GM12801 (cell line): Measurements from ENCODE around the gene NPR2.

Experiments used
- TF ChIP-seq, protein P1 (sequence below): IDR thresholded peaks from one replicate; pipeline ENCODE4 v1.5.1; 2011; ENCODE audit warnings: control low read depth; ENCODE audit not compliant: insufficient read length; ENCODE audit errors: extremely low read depth

Gene NPR2

DNA sequence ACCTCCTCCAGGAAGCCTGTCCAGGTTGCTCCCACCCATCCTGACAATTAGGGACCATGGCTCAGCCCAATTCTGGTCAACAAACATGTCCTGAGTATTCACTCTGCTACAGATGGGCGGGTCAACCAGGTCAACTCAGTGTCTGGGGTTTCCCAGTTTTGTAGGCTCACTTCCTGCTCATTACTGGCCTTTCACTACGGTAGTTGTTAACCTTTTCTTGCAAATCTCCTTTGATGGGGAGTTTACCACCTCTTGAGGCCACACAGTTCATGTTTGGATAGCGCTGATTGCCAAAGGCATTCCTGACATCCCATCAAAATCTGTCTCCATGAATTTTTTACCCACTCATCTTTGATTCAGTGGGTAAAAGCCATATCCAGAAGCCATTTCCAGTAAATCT, 51.4 kb downstream of the NPR2 start:
- TF ChIP-seq, protein P1, sequence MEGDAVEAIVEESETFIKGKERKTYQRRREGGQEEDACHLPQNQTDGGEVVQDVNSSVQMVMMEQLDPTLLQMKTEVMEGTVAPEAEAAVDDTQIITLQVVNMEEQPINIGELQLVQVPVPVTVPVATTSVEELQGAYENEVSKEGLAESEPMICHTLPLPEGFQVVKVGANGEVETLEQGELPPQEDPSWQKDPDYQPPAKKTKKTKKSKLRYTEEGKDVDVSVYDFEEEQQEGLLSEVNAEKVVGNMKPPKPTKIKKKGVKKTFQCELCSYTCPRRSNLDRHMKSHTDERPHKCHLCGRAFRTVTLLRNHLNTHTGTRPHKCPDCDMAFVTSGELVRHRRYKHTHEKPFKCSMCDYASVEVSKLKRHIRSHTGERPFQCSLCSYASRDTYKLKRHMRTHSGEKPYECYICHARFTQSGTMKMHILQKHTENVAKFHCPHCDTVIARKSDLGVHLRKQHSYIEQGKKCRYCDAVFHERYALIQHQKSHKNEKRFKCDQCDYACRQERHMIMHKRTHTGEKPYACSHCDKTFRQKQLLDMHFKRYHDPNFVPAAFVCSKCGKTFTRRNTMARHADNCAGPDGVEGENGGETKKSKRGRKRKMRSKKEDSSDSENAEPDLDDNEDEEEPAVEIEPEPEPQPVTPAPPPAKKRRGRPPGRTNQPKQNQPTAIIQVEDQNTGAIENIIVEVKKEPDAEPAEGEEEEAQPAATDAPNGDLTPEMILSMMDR = no peak

DNA sequence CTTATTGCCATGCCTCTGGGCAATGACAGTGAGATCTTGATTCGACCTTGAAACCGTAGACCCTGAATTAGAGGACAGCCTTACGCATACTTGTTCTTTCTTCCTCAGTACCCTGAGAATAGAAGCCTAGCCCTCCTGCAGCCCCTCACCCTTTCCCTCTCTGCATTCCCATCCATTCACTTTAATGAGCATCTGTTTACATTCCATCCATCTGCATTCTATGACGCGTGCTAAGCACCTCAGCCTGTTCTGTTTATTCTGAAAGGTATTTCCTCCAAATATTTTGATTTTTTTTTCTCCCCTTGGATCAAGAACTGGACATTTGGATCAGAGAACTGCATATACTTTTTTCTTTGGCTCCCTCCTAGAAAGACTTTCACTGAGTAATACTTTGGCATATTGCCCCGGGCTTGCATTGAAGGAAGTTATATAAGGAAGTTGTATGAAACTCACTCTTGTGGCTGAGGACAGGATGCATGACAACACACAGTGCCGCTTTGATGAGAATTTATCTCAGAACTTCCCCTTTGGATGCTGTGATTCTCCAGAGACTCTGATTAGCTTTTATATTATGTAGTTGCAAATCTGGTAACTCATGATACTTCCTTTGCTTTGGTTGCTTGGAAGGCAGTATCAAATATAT, 53.4 kb downstream of the NPR2 start:
- TF ChIP-seq, protein P1 = no peak

DNA sequence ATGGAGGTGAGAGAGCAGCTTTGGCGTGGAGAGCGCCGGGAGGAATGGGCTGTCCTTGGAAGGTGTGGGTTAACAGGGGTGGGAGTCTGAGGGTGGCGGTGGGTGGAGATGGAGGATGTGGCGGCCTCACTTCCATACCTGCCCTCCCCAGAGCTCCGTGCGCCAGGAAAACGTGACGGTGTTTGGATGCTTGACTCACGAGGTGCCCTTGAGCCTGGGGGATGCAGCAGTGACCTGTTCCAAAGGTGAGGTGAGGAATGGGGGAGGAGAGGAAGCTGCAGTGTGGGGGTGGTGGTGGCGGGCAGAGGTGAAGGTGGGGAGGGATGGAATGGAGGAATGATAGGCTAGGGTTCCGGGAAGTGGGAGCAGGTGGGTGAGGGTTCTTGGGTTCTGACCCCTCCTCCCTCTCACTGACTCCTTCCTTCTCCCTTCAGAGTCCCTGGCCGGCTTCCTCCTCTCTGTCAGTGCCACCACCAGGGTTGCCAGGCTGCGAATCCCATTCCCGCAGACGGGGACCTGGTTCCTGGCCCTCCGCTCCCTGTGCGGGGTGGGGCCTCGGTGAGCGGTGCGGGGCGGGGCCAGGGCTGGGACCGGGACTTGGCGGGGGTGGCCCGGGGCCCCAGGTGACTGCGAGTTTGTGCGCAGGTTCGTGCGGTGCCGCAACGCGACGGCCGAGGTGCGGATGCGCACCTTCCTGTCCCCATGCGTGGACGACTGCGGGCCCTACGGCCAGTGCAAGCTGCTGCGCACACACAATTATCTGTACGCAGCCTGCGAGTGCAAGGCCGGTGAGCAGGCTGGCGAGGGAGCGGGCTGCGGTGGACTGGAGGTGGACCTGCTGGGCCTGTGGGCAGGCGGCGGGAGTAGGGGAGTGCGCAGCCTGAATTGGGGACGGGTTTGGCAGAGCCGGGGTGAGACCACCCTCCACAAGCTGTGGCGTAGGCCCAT, 54.7 kb downstream of the NPR2 start:
- TF ChIP-seq, protein P1 = no peak

DNA sequence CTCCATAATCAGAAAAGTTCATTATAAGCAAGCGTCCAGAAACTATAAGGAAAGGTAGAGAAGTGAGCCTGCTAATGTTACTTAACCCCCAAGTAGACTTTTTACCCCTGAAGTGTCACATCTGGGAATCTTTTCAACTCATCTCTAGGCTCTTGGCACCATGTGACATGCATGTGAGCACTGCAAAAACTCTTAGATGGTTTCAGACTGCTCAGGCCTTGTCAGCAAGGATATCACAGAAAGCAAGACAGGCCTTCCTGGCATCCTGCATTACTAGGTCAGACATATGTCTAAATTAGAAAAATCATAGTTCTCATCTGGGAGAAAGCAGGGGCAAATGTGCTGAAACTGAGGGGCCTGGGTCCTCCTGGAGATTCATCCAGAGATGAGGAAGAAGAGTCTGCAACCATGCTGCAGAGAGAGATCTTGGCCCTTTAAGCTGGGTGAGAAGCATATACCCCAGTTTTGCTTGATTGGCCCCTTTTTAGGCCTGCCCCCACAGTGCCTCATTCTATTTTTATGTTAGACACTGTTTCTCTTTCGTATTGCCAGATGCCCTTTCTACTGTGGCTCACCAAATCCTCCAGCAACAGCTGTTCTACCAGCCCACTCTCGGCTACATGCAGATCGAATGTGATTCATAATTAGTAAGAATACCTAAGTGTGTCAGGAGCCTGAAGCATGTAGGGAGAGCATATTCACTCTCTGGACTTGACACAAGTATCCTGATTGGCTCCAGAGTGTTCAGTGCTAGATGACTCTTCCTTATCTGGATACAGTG, 56.6 kb downstream of the NPR2 start:
- TF ChIP-seq, protein P1 = no peak

DNA sequence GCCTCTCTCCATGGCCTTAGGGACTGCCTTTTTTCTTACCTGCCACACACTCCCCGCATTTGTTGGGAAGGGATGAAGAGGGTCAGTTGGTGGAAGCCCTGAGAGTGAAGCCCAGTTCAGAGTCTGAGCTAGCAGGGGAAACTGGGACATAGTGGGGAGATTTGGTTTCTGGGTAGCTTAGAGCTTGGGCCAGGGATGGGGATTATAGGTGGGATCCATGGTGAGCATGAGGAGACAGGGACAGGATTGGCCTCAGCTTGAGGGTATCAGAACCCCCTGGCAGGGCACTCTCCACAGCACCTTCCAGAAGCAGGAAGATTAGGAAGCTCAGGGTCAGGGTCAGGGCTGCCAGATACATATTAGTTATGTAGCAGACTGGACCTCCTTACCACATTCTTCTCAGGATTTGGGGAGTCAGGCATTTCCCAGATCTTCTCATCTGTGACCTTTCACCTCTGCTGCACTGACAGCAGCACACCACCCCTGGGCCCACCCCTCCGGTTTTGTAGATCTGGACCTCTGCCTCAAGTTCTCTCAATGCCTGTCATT, 61.0 kb downstream of the NPR2 start:
- TF ChIP-seq, protein P1 = no peak

DNA sequence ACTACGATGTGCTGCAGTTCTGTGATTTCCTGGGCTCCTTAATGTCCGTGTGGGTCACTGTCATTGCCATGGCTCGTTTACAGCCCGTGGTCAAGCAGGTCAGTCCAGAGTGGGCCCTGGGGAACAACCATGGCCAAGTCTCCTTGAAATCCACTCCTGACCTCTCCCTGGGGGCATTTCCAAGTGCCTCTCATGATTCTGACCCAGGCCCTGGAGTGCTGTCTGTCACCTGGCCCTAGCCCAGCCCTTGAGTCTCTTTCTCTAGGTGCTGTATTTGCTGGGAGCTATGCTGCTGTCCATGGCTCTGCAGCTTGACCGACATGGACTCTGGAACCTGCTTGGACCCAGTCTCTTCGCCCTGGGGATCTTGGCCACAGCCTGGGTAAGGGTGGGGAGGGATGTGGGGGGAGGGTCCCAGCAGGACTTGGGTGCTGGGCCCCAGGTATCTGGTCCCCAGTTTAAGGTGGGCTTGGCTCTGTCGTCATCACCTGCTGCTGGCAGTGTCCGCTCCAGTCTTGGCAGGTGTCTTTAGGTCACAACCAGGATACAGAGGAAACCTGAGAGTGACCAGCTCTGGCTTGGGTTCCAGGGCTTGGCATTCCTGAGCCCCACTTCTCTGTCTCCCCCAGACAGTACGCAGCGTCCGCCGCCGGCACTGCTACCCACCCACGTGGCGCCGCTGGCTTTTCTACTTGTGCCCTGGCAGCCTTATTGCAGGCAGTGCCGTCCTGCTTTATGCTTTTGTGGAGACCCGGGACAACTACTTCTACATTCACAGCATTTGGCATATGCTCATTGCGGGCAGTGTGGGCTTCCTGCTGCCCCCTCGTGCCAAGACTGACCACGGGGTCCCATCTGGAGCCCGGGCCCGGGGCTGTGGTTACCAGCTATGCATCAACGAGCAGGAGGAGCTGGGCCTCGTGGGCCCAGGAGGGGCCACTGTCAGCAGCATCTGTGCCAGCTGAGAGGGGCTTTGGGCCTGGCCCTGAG, 61.8 kb downstream of the NPR2 start:
- TF ChIP-seq, protein P1 = no peak
